HEK293 (cell line): ENCODE results near the gene ZNF69.

ENCODE experiments used
- CTCF ChIA-PET: fragments of 350-600 bp; formaldehyde crosslinking; extraction: SDS; loops from one replicate; lab custom pipeline; 2021; ENCODE audit warnings: antibody characterized with exemption; lab: Yijun Ruan, JAX
- POLR2A ChIA-PET: fragments of 300-600 bp; formaldehyde crosslinking; extraction: SDS; loops from one replicate; lab custom pipeline; 2020; ENCODE audit warnings: antibody characterized with exemption, inconsistent platforms; lab: Yijun Ruan, JAX
- H3K27ac ChIP-seq: fragments of 200-500 bp; sonication (Bioruptor generic); 2 replicates; pipeline ENCODE4 v1.5.1; 2014; ENCODE audit warnings: low read depth, low read length, control low read depth, inconsistent platforms; ENCODE audit errors: extremely low read depth
- H3K36me3 ChIP-seq, 2 experiments: fragments of 200-500 bp in 1 of 2; sonication (Bioruptor generic) in 1 of 2; 1 replicate in 1 of 2; 2 replicates in 1 of 2; pipeline ENCODE4 v1.5.1; 2014 to 2017; ENCODE audit warnings: inconsistent platforms in 2 of 2, low read length in 2 of 2; ENCODE audit not compliant: control insufficient read depth in 2 of 2, insufficient read depth in 1 of 2
- H3K4me1 ChIP-seq: fragments of 200-500 bp; sonication (Bioruptor generic); 2 replicates; pipeline ENCODE4 v1.5.1; 2014; ENCODE audit warnings: mild to moderate bottlenecking, low read length, inconsistent platforms; ENCODE audit not compliant: control insufficient read depth, insufficient read depth
- H3K4me3 ChIP-seq: 2 replicates; pipeline ENCODE4 v1.5.1; 2011; ENCODE audit warnings: low read depth, mild to moderate bottlenecking, control low read depth, low read length, moderate library complexity
- H3K9me3 ChIP-seq: fragments of 200-500 bp; sonication (Bioruptor generic); 2 replicates; pipeline ENCODE4 v1.5.1; 2014; ENCODE audit warnings: low read depth, low read length, inconsistent platforms; ENCODE audit not compliant: control insufficient read depth, insufficient read depth
- KLF10 ChIP-seq: fragments of 450-650 bp; IDR thresholded peaks from 2 replicates; pipeline ENCODE4 v1.5.1; 2018; ENCODE audit warnings: missing biosample characterization, mild to moderate bottlenecking, missing genetic modification characterization
- KLF8 ChIP-seq: fragments of 450-650 bp; formaldehyde crosslinking; IDR thresholded peaks from 2 replicates; pipeline ENCODE4 v1.5.1; 2016; ENCODE audit warnings: missing biosample characterization, missing genetic modification characterization
- OVOL3 ChIP-seq: fragments of 450-650 bp; formaldehyde crosslinking; IDR thresholded peaks from 2 replicates; pipeline ENCODE4 v1.5.1; 2016; ENCODE audit warnings: missing biosample characterization, missing genetic modification characterization
- PRDM6 ChIP-seq: fragments of 450-650 bp; formaldehyde crosslinking; IDR thresholded peaks from 2 replicates; pipeline ENCODE4 v1.5.1; 2017; ENCODE audit warnings: missing biosample characterization, missing genetic modification characterization
- REPIN1 ChIP-seq: fragments of 450-650 bp; formaldehyde crosslinking; IDR thresholded peaks from 2 replicates; pipeline ENCODE4 v1.5.1; 2017; ENCODE audit warnings: missing biosample characterization, missing genetic modification characterization, low read depth
- SP7 ChIP-seq: fragments of 450-650 bp; formaldehyde crosslinking; IDR thresholded peaks from 2 replicates; pipeline ENCODE4 v1.5.1; 2016; ENCODE audit warnings: missing biosample characterization, missing genetic modification characterization
- TCF7L2 ChIP-seq: IDR thresholded peaks from 2 replicates; pipeline ENCODE4 v1.6.1; 2011; ENCODE audit warnings: low read depth, mild to moderate bottlenecking, inconsistent platforms, low read length, moderate library complexity, borderline replicate concordance
- YY1 ChIP-seq: fragments of 450-650 bp; formaldehyde crosslinking; IDR thresholded peaks from 2 replicates; pipeline ENCODE4 v1.5.1; 2018; ENCODE audit warnings: missing biosample characterization, missing genetic modification characterization
- ZFP37 ChIP-seq: fragments of 450-650 bp; formaldehyde crosslinking; IDR thresholded peaks from 2 replicates; pipeline ENCODE4 v1.5.1; 2016; ENCODE audit warnings: missing biosample characterization, missing genetic modification characterization
- ZFP41 ChIP-seq: fragments of 450-650 bp; formaldehyde crosslinking; IDR thresholded peaks from 2 replicates; pipeline ENCODE4 v1.5.1; 2016; ENCODE audit warnings: missing biosample characterization, missing genetic modification characterization, borderline replicate concordance
- ZNF112 ChIP-seq: fragments of 450-650 bp; formaldehyde crosslinking; IDR thresholded peaks from 2 replicates; pipeline ENCODE4 v1.5.0; 2017; ENCODE audit warnings: missing biosample characterization, missing genetic modification characterization
- ZNF121 ChIP-seq: fragments of 450-650 bp; formaldehyde crosslinking; IDR thresholded peaks from 2 replicates; pipeline ENCODE4 v1.5.1; 2016; ENCODE audit warnings: missing biosample characterization, missing genetic modification characterization
- ZNF132 ChIP-seq: fragments of 450-650 bp; formaldehyde crosslinking; IDR thresholded peaks from 2 replicates; pipeline ENCODE4 v1.5.1; 2017; ENCODE audit warnings: missing biosample characterization, missing genetic modification characterization, borderline replicate concordance
- ZNF211 ChIP-seq: fragments of 450-650 bp; formaldehyde crosslinking; IDR thresholded peaks from 2 replicates; pipeline ENCODE4 v1.5.1; 2016; ENCODE audit warnings: low read depth, missing biosample characterization, missing genetic modification characterization
- ZNF23 ChIP-seq: fragments of 450-650 bp; formaldehyde crosslinking; IDR thresholded peaks from 2 replicates; pipeline ENCODE4 v1.5.1; 2016; ENCODE audit warnings: missing biosample characterization, missing genetic modification characterization, borderline replicate concordance
- ZNF266 ChIP-seq: fragments of 450-650 bp; formaldehyde crosslinking; IDR thresholded peaks from 2 replicates; pipeline ENCODE4 v1.5.1; 2016; ENCODE audit warnings: missing biosample characterization, missing genetic modification characterization, low read depth
- ZNF280D ChIP-seq: fragments of 450-650 bp; formaldehyde crosslinking; IDR thresholded peaks from 2 replicates; pipeline ENCODE4 v1.5.1; 2016; ENCODE audit warnings: missing biosample characterization, missing genetic modification characterization
- ZNF394 ChIP-seq: fragments of 450-650 bp; formaldehyde crosslinking; IDR thresholded peaks from 2 replicates; pipeline ENCODE4 v1.5.1; 2016; ENCODE audit warnings: missing biosample characterization, missing genetic modification characterization, mild to moderate bottlenecking, moderate library complexity, borderline replicate concordance
- ZNF398 ChIP-seq: fragments of 450-650 bp; formaldehyde crosslinking; IDR thresholded peaks from 2 replicates; pipeline ENCODE4 v1.5.1; 2017; ENCODE audit warnings: missing biosample characterization, missing genetic modification characterization
- ZNF510 ChIP-seq: fragments of 450-650 bp; formaldehyde crosslinking; IDR thresholded peaks from 2 replicates; pipeline ENCODE4 v1.5.1; 2018; ENCODE audit warnings: mild to moderate bottlenecking, missing genetic modification characterization, missing biosample characterization; ENCODE audit not compliant: insufficient replicate concordance
- ZNF558 ChIP-seq: fragments of 450-650 bp; formaldehyde crosslinking; IDR thresholded peaks from 2 replicates; pipeline ENCODE4 v1.5.1; 2016; ENCODE audit warnings: missing biosample characterization, missing genetic modification characterization
- ZNF664 ChIP-seq: fragments of 450-650 bp; formaldehyde crosslinking; IDR thresholded peaks from 2 replicates; pipeline ENCODE4 v1.5.1; 2016; ENCODE audit warnings: missing biosample characterization, missing genetic modification characterization
- ZNF677 ChIP-seq: fragments of 450-650 bp; IDR thresholded peaks from 2 replicates; pipeline ENCODE4 v1.5.0; 2018; ENCODE audit warnings: missing biosample characterization, mild to moderate bottlenecking, missing genetic modification characterization, moderate library complexity
- ZNF776 ChIP-seq: fragments of 450-650 bp; formaldehyde crosslinking; IDR thresholded peaks from 2 replicates; pipeline ENCODE4 v1.5.0; 2017; ENCODE audit warnings: missing biosample characterization, missing genetic modification characterization, borderline replicate concordance
- ZNF830 ChIP-seq: fragments of 450-650 bp; IDR thresholded peaks from 2 replicates; pipeline ENCODE4 v1.5.0; 2018; ENCODE audit warnings: missing biosample characterization, missing genetic modification characterization, low read depth, mild to moderate bottlenecking, moderate library complexity
- ZNF837 ChIP-seq: fragments of 450-650 bp; formaldehyde crosslinking; IDR thresholded peaks from 2 replicates; pipeline ENCODE4 v1.5.1; 2016; ENCODE audit warnings: missing biosample characterization, missing genetic modification characterization
- TF ChIP-seq, protein P1 (sequence below): fragments of 450-650 bp; formaldehyde crosslinking; IDR thresholded peaks from 2 replicates; pipeline ENCODE4 v1.5.1; 2016; ENCODE audit warnings: missing biosample characterization, missing genetic modification characterization

ZNF69 gene

GRCh38 chr19:11931051-11931450 is 43.5 kb downstream of the ZNF69 start:
- Histone ChIP-seq H3K4me1 (no peaks in the 10 kb centered on the region), H3K36me3 (peaks cover 0 to 16% of the 10 kb centered on the region in 2 experiments; a peak in 2 of 3 replicates), H3K4me3 (no peak overlapping the region), H3K9me3 (no peaks in the 10 kb centered on the region), H3K27ac (no peak overlapping the region)
- POLR2A ChIA-PET, result no interaction called here
- CTCF ChIA-PET, result no interaction called here
- TF ChIP-seq ZNF121 (tag by site-specific recombination) (no peak), ZNF211 (tag by site-specific recombination) (no peak), OVOL3 (tag by site-specific recombination) (no peak), ZNF837 (no peak), ZNF830 (tag by site-specific recombination) (no peak), ZNF266 (tag by site-specific recombination) (no peak), SP7 (tag by site-specific recombination) (no peak), ZNF398 (tag by site-specific recombination) (no peak), KLF10 (no peak), YY1 (tag by site-specific recombination) (no peak)
- TF ChIP-seq, protein P1, sequence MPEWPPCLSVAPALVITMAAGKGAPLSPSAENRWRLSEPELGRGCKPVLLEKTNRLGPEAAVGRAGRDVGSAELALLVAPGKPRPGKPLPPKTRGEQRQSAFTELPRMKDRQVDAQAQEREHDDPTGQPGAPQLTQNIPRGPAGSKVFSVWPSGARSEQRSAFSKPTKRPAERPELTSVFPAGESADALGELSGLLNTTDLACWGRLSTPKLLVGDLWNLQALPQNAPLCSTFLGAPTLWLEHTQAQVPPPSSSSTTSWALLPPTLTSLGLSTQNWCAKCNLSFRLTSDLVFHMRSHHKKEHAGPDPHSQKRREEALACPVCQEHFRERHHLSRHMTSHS (tag by site-specific recombination), result no peak

- ChIA-PET POLR2A (no interaction called here), CTCF (interaction anchor here (0.7 kb wide), 1 partner anchor 54 kb away, joined by 3 read pairs; no protein-coding TSS in a partner anchor)
- Histone ChIP-seq H3K9me3 (no peaks in the 10 kb centered on the region), H3K4me3 (no peak overlapping the region), H3K27ac (no peak overlapping the region), H3K36me3 (peaks cover 0 to 16% of the 10 kb centered on the region in 2 experiments; a peak in 2 of 3 replicates), H3K4me1 (no peaks in the 10 kb centered on the region)
- TF ChIP-seq ZNF280D (tag by site-specific recombination) (no peak), ZNF132 (tag by site-specific recombination) (no peak), ZFP41 (tag by site-specific recombination) (no peak), KLF8 (tag by site-specific recombination) (no peak), ZFP37 (tag by site-specific recombination) (no peak), ZNF112 (tag by site-specific recombination) (no peak), TCF7L2 (no peak), ZNF394 (tag by site-specific recombination) (no peak), REPIN1 (tag by site-specific recombination) (no peak), ZNF23 (no peak), ZNF664 (tag by site-specific recombination) (no peak), ZNF558 (no peak), ZNF510 (tag by site-specific recombination) (no peak), PRDM6 (no peak), ZNF677 (tag by site-specific recombination) (no peak), ZNF776 (tag by site-specific recombination) (no peak)
Measured at GRCh38 chr19:11931513-11931912, 43.9 kb downstream of the ZNF69 start.
